GOT3 (cell line): Measurements from ENCODE around the gene LAX1.
"Not testable (repeated sequence)": the region's sequence is repeated elsewhere in the genome, so short reads cannot be mapped to it uniquely, and the experiment has no call there.

Experiments
- DNase-seq: peaks from one replicate; lab custom pipeline; 2025; ENCODE audit warnings: mixed read lengths; lab: John Stamatoyannopoulos, UW

The LAX1 gene

GRCh38 chr1:203768256-203768655, 3.3 kb downstream of the LAX1 start:
- DNase-seq = no peak

DNA sequence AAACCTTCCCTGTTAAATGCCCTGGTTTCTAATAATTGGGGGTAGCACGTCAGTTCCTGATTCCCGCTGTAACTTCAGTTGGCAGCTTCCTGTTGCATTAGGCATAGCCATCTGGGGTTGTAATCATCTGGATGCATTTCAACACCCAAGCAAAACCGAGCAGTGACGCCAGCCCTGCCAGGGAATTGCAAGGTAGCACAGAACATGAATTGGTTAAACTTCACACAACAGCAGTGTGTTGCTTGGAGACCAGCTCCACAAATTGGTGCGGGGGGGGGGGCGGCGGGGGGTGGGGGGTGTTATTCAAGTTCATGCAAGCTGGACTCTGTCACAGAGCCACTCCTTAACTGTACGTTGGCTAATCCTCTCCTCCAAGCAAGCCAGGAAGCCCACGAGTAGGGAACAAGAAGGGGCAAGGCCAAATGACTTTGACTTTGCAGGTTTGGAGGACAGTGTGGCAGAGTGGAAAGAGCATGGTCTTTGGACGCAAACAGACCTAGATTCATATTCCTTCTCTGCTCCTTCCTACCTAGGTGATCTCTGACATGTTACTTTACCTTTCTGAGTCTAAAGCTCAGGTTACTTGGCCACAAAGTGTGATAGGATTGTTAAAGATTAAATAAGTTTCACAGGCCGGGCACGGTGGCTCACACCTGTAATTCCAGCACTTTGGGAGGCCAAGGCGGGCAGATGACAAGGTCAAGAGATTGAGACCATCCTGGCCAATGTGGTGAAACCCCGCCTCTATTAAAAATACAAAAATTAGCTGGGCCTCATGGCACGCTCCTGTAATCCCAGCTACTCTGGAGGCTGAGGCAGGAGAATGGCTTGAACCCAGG, 4.7 kb downstream of the LAX1 start:
- peak; percentile 20 for DNase-seq

GRCh38 chr1:203771901-203772301, 6.9 kb downstream of the LAX1 start:
- DNase-seq = no peak

DNA sequence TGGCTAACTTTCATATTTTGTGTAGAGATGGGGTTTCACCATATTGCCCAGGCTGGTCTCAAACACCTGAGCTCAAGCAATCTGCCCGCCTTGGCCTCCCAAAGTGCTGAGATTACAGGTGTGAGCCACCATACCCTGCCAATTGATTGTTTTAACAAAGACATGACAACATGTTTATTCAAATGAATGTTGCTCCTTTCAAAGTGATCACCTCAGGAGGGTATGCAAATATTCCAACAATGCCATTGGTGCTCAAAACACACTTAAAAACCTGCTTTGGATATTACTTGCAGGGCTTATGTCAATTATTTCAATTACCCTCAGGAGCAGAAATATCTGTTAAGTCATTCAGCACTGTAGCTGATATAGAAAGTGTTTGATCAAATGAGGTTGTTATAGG, 7.9 kb downstream of the LAX1 start:
- DNase-seq = no peak

DNA sequence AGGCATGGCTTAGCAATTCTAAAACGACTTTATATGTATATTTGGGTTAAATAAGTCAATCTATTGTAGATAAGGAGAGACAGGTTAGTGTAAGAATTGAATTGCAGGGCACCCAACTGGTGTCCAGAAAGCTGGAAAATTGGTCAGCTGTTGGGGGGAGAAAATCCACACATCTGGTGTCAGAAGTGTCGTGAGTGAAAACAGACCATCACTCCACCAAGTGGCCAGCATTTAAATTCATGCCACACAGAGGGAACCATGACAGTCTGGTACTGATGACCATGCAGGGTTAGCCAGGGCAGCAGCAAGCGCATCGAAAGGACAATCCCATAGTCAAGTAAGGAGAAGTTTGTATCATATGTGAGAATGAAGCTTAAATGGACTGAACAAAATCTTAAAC, 11.7 kb downstream of the LAX1 start:
- no peak for DNase-seq

DNA sequence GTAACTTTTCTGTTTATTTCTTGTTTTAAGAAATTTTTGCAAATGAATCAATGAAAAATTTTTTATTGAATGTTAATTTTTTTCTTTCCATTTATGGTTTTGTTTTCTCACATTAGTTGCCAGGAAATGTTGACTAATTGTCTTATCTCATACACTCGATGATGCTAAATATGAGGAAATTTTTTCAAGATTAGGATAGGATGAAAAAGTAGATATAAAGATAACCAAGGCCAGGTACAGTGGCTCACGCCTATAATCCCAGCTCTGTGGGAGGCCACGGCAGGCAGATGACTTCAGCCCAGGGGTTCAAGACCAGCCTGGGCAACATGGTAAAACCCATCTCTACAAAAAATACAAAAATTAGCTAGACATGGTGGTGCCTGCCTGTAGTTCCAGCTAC, 12.6 kb downstream of the LAX1 start:
- DNase-seq = no peak

GRCh38 chr1:203778146-203778545, 13.2 kb downstream of the LAX1 start:
- no peak for DNase-seq

- DNase-seq = no peak
Observed at GRCh38 chr1:203778789-203779188, 13.8 kb downstream of the LAX1 start.

DNA sequence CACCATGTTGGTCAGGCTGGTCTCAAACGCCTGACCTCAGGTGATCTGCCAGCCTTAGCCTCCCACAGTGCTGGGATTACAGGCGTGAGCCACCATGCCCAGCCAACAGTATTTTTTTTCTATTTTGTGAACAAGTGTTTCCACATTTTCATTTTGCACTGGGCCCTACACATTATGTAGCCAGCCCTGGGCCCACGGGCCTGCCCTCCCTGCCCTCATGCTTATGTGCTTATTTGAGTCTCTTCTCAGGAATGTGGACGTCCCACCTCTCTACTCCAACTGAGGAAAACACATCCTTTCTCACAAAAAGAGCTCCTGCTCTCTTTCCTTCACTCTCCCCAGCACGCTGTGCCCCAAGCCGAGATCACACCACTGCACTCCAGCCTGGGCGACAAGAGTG, 17.0 kb downstream of the LAX1 start:
- no peak for DNase-seq

- no peak for DNase-seq
Observed at GRCh38 chr1:203789966-203790365, 25.0 kb downstream of the LAX1 start.

GRCh38 chr1:203791498-203791897, 26.5 kb downstream of the LAX1 start:
- no peak for DNase-seq

GRCh38 chr1:203792486-203792885, 27.5 kb downstream of the LAX1 start:
- no peak for DNase-seq

DNA sequence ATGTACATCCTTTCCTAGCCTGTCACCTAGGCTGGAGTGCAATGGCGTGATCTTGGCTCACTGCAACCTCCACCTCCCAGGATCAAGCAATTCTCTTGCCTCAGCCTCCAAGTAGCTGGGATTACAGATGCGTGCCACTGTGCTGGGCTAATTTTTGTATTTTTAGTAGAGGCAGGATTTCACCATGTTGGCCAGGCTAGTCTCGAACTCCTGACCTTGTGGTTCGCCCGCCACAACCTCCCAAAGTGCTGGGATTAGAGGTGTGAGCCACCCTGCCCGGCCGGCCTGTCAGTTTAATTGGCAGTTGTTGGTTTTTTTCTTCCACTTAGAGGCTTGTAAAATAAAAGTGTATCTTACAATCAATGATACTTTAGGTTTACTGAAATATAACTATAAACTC, 28.6 kb downstream of the LAX1 start:
- not testable (repeated sequence) for DNase-seq

- DNase-seq = no peak
Observed at GRCh38 chr1:203794764-203795440, 29.9 kb downstream of the LAX1 start.

DNA sequence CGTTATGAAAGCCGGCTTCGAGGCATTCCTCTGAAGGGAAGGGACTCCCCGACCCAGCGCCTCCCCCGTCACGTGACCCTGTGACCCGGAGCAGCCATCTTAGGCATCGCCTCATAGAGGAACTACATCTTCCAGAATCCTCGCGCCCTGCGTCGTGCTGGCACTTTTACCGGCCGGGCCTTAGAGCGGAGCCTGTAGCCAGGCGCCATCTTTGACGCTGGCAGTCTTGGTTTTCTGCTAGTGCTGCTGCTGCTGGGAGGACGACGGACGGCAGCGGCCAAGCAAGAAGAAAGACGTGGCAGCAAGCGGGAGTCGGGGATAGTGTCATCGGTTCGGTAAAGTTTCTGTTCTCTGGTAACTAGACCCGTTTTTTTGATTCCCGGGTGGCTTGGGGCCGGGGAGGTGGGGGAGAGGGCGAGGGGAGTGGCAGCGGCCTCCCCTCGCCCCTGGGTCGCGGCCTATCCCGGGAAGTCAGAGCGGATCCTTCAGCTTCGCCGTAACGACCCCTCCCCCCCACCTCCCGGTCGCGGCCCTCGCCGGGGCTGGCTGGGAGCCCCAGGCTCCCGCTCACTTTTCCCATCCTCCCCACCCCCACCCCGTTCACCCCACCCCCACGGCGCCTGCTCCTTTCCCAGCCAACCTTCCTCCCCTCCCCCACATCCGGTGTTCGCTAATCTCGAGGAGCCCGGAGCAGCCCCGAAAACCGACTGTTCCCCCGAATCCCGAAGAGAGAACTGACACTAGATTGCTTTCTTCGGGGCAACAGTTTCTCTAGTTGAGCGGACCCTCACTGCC, 30.7 kb downstream of the LAX1 start, which contains the start of the genes ZBED6 and ZC3H11A:
Gene ZBED6, plus strand, starts transcription at position 183 of the 795 bp plus-strand sequence. CDS start 1,900 bp downstream, outside the sequence.
Gene ZC3H11A, plus strand, starts transcription at position 183 of the 795 bp plus-strand sequence. CDS start 21,448 bp downstream, outside the sequence.
- peak; percentile 93 for DNase-seq

DNA sequence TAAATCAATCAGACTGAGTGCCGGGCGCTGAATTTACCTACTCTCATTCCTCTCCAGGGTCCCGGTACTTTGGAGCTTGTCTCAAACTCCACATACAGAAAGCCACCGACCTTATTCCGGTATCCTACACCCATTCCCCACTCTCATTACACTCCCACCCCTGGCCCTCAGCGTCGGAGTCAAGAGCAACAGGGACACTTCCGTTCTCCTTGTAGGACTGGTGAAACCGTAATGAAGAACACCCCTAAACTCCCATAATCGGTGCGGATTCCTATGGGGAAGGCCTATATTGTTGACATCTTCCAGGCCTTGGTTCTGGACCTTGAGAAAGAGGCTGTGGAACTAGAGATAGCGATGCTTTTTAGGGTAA, 31.2 kb downstream of the LAX1 start:
- DNase-seq = no peak

- DNase-seq = no peak
Observed at GRCh38 chr1:203797216-203797615, 32.2 kb downstream of the LAX1 start.

DNA sequence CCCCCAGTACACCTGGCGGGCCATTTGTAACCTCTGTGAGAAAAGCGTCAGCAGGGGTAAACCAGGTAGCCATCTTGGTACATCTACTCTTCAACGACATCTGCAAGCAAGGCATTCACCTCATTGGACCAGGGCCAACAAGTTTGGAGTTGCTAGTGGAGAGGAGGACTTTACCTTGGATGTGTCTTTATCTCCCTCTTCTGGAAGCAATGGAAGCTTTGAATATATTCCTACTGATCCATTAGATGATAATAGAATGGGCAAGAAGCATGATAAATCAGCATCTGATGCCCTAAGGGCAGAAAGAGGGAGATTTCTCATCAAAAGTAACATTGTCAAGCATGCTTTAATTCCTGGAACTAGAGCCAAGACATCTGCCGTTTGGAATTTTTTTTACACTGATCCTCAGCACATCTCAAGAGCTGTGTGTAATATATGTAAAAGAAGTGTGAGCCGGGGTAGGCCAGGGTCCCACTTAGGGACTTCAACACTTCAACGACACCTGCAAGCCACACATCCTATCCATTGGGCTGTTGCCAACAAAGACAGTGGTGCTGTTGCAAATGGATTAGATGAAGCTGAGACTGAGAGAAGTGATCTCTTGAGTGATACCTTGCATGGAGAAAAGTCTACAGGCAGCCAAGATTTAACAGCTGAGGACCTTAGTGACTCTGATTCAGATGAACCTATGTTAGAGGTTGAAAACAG, 33.1 kb downstream of the LAX1 start:
- no peak for DNase-seq

DNA sequence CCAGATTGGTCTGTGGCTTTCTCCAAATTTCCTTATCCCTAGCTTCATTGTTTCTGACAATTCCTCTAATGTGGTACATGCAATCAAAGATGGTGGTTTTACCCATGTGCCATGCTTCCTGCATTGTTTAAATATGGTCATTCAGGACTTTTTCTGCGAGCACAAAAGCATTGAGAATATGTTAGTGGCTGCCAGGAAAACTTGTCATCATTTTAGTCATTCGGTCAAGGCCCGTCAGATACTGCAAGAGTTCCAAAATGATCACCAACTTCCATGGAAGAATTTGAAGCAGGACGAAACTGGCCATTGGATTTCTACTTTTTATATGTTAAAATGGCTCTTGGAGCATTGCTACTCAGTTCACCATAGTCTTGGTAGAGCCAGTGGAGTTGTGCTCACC, 34.2 kb downstream of the LAX1 start:
- no peak for DNase-seq

GRCh38 chr1:203799971-203800370, 35.0 kb downstream of the LAX1 start:
- DNase-seq = no peak

GRCh38 chr1:203805689-203806088, 40.7 kb downstream of the LAX1 start:
- no peak for DNase-seq

DNA sequence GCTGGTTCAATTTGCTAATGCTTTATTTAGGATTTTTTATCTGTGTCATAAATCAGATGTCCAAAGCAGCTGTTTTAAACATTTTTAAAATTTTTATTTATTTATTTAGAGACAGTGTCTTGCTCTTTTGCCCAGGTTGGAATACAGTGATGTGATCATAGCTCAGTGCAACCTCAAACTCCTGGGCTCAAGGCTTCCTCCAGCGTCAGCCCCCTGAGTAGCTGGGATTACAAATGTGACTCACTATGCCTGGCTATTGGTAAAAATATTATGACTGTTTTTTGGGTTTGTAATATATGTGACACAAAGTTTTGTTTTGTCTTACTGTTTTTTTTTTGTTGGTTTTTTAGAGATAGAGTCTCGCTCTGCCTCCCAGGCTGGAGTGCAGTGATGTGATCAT, 42.2 kb downstream of the LAX1 start:
- DNase-seq = no peak
